SU-DHL-6 (cell line): Measurements from ENCODE around the gene LTF.

ENCODE experiments used
- H2AFZ ChIP-seq: fragments of 200-600 bp; sonication (generic); 2 replicates; pipeline ENCODE4 v1.6.1; 2014; ENCODE audit warnings: low read depth, mild to moderate bottlenecking, moderate library complexity, mixed read lengths, antibody characterized with exemption, low read length; ENCODE audit not compliant: severe bottlenecking
- H3F3A ChIP-seq: fragments of 200-600 bp; shearing (Covaris generic); 2 replicates; pipeline ENCODE4 v1.6.0; 2016; ENCODE audit warnings: antibody characterized with exemption, mild to moderate bottlenecking; ENCODE audit not compliant: insufficient read depth
- H3K27ac ChIP-seq: fragments of 200-600 bp; sonication (generic); 2 replicates; pipeline ENCODE4 v1.5.1; 2016; ENCODE audit warnings: low read depth, mild to moderate bottlenecking, low read length, moderate library complexity, mixed read lengths
- H3K27me3 ChIP-seq: fragments of 200-600 bp; sonication (generic), shearing (Covaris generic); 2 replicates; pipeline ENCODE4 v1.6.0; 2014; ENCODE audit warnings: mild to moderate bottlenecking, low read length
- H3K36me3 ChIP-seq: fragments of 200-600 bp; sonication (generic); 2 replicates; pipeline ENCODE4 v1.6.1; 2014; ENCODE audit warnings: mild to moderate bottlenecking, low read length, mixed read lengths
- H3K4me2 ChIP-seq: fragments of 300-600, 200-600 bp; shearing (Covaris generic), sonication (generic); 2 replicates; pipeline ENCODE4 v1.6.0; 2014; ENCODE audit warnings: low read length, low read depth, mild to moderate bottlenecking; ENCODE audit not compliant: poor library complexity, severe bottlenecking
- H3K4me3 ChIP-seq: fragments of 200-600 bp; sonication (generic); 2 replicates; pipeline ENCODE4 v1.5.1; 2014; ENCODE audit warnings: antibody characterized with exemption, low read length, mild to moderate bottlenecking, mixed read lengths; ENCODE audit not compliant: insufficient read depth, poor library complexity, severe bottlenecking
- H3K79me2 ChIP-seq: fragments of 200-600 bp; sonication (generic); 2 replicates; pipeline ENCODE4 v1.6.1; 2014; ENCODE audit warnings: mild to moderate bottlenecking, low read length, moderate library complexity; ENCODE audit not compliant: insufficient read depth
- H3K9ac ChIP-seq: fragments of 200-600 bp; sonication (generic); 2 replicates; pipeline ENCODE4 v1.7.0; 2014; ENCODE audit warnings: mild to moderate bottlenecking, low read length
- H3K9me2 ChIP-seq: fragments of 200-600 bp; sonication (generic); replicated peaks from 2 replicates; pipeline ENCODE4 v1.6.1; 2014; ENCODE audit warnings: low read length; ENCODE audit not compliant: insufficient read depth
- H3K9me3 ChIP-seq: fragments of 200-600 bp; sonication (generic); 2 replicates; pipeline ENCODE4 v1.6.1; 2014; ENCODE audit warnings: low read length, mixed read lengths; ENCODE audit not compliant: insufficient read depth
- H4K20me1 ChIP-seq: fragments of 200-600 bp; sonication (generic); 2 replicates; pipeline ENCODE4 v1.6.1; 2014; ENCODE audit warnings: low read depth, mild to moderate bottlenecking, antibody characterized with exemption, low read length, moderate library complexity, mixed read lengths
- EZH2phosphoT487 ChIP-seq: fragments of 200-600 bp; sonication (generic), shearing (Covaris generic); conservative IDR thresholded peaks from 2 replicates; pipeline ENCODE4 v1.6.1; 2018; ENCODE audit warnings: mild to moderate bottlenecking, antibody characterized with exemption, low read length, moderate library complexity, mixed read lengths
- TF ChIP-seq, protein P1 (sequence below): fragments of 200-600 bp; sonication (generic); IDR thresholded peaks from one replicate; pipeline ENCODE4 v1.5.1; 2017; ENCODE audit warnings: antibody characterized with exemption, mild to moderate bottlenecking, low read length, moderate library complexity; ENCODE audit not compliant: insufficient read depth, poor library complexity, severe bottlenecking

Gene LTF

DNA sequence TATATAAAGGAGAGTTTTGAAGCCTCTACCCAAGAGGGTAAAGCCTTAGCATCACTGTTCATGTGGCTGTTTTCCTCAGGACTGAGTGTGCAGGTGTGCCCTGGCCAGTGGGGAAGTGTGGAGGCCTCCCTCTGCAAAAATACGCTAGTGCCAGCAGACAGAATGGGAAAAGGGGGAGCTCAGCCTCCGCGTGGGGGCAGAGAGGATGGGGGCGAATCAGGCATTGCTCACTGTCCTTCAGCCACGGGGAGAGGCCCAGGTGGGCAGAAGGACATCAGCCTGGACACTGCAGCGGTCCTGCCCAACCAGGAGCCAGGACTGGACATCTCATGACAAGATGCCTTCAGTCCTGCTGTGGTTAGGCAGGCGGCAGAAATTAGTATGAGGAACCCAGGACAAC lies 10.1 kb downstream of the LTF start:
- TF ChIP-seq EZH2phosphoT487: no peak
- TF ChIP-seq, protein P1, sequence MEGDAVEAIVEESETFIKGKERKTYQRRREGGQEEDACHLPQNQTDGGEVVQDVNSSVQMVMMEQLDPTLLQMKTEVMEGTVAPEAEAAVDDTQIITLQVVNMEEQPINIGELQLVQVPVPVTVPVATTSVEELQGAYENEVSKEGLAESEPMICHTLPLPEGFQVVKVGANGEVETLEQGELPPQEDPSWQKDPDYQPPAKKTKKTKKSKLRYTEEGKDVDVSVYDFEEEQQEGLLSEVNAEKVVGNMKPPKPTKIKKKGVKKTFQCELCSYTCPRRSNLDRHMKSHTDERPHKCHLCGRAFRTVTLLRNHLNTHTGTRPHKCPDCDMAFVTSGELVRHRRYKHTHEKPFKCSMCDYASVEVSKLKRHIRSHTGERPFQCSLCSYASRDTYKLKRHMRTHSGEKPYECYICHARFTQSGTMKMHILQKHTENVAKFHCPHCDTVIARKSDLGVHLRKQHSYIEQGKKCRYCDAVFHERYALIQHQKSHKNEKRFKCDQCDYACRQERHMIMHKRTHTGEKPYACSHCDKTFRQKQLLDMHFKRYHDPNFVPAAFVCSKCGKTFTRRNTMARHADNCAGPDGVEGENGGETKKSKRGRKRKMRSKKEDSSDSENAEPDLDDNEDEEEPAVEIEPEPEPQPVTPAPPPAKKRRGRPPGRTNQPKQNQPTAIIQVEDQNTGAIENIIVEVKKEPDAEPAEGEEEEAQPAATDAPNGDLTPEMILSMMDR: no peak
- Histone ChIP-seq H3K4me3 (no peak overlapping the region), H3K79me2 (no peaks in the 10 kb centered on the region), H3K4me2 (no peak overlapping the region), H3K9ac (no peak overlapping the region), H3K27me3 (no peaks in the 10 kb centered on the region), H3K36me3 (no peaks in the 10 kb centered on the region), H3K27ac (no peak overlapping the region), H3K9me2 (no peaks in the 10 kb centered on the region), H2AFZ (no peak overlapping the region), H4K20me1 (no peaks in the 10 kb centered on the region), H3F3A (no peaks in the 10 kb centered on the region), H3K9me3 (no peaks in the 10 kb centered on the region)

GRCh38 chr3:46454209-46454595 lies 10.5 kb downstream of the LTF start:
- no peak overlapping the region for H2AFZ ChIP-seq
- H3K9ac ChIP-seq: no peak overlapping the region
- TF ChIP-seq EZH2phosphoT487: no peak
- TF ChIP-seq, protein P1: no peak
- H3K27ac ChIP-seq: no peak overlapping the region
- H3K9me3 ChIP-seq: no peaks in the 10 kb centered on the region
- no peaks in the 10 kb centered on the region for H3K36me3 ChIP-seq
- no peak overlapping the region for H3K4me3 ChIP-seq
- H4K20me1 ChIP-seq: no peaks in the 10 kb centered on the region
- no peaks in the 10 kb centered on the region for H3K9me2 ChIP-seq
- no peaks in the 10 kb centered on the region for H3F3A ChIP-seq
- H3K79me2 ChIP-seq: no peaks in the 10 kb centered on the region
- H3K4me2 ChIP-seq: no peak overlapping the region
- H3K27me3 ChIP-seq: no peaks in the 10 kb centered on the region

- H3K79me2 ChIP-seq: no peaks in the 10 kb centered on the region
- no peaks in the 10 kb centered on the region for H3K9me2 ChIP-seq
- H3K4me2 ChIP-seq: no peak overlapping the region
- H3K36me3 ChIP-seq: no peaks in the 10 kb centered on the region
- no peaks in the 10 kb centered on the region for H4K20me1 ChIP-seq
- H3K9ac ChIP-seq: no peak overlapping the region
- TF ChIP-seq EZH2phosphoT487: no peak
- TF ChIP-seq, protein P1: no peak
- H3K4me3 ChIP-seq: no peak overlapping the region
- H3K9me3 ChIP-seq: no peaks in the 10 kb centered on the region
- H3K27me3 ChIP-seq: no peaks in the 10 kb centered on the region
- H2AFZ ChIP-seq: no peak overlapping the region
- H3K27ac ChIP-seq: no peak overlapping the region
- H3F3A ChIP-seq: no peaks in the 10 kb centered on the region
These were observed 11.0 kb downstream of the LTF start for GRCh38 chr3:46453526-46454208.
